HG03469 (cell line): ENCODE results near the gene KYAT1.
"Not testable (repeated sequence)": the region's sequence is repeated elsewhere in the genome, so short reads cannot be mapped to it uniquely, and the experiment has no call there.

Experiments
- ATAC-seq: cut with Tn5 transposase; IDR thresholded peaks from one replicate; pipeline ENCODE4 v1.9.1; 2021; ENCODE audit warnings: mild to moderate bottlenecking, moderate library complexity, moderate number of reproducible peaks; ENCODE audit not compliant: unreplicated experiment

Gene KYAT1

DNA sequence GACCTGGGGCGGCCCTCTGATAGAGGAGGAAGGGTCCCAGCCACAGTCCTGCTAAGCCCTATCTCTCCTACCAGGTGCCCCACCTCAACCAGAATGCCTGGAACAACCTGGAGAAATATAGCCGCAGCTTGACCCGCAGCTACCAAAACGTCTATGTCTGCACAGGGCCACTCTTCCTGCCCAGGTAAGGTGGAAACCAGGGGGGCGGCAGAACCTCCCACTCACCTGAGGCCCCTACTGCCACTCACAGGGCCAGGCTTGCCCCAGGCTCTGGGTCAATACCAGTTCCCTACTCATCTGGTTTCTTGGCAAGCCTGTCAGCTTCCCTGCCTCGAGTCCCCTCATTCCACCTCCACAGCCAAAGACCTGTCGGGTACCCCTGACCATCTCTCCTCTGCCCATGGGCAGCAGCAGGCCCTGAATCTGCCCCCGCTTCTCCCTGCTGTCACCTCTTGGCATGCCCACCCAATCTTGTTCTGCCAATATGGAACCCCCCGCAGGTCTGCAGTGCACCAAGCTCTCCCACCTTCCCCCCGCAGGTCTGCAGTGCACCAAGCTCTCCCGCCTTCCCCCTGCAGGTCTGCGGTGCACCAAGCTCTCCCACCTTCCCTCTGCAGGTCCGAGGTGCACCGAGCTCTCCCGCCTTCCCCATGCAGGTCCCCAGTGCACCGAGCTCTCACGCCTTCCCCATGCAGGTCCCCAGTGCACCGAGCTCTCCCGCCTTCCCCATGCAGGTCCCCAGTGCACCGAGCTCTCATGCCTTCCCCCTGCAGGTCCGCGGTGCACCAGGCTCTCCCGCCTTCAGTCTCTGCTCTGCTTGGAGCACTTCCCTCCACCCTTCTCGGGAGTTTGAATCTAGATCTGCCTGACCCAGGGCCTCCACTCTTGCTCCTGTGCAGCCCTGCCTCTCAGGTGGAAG lies 60.8 kb downstream of the KYAT1 start:
- no peak for ATAC-seq

DNA sequence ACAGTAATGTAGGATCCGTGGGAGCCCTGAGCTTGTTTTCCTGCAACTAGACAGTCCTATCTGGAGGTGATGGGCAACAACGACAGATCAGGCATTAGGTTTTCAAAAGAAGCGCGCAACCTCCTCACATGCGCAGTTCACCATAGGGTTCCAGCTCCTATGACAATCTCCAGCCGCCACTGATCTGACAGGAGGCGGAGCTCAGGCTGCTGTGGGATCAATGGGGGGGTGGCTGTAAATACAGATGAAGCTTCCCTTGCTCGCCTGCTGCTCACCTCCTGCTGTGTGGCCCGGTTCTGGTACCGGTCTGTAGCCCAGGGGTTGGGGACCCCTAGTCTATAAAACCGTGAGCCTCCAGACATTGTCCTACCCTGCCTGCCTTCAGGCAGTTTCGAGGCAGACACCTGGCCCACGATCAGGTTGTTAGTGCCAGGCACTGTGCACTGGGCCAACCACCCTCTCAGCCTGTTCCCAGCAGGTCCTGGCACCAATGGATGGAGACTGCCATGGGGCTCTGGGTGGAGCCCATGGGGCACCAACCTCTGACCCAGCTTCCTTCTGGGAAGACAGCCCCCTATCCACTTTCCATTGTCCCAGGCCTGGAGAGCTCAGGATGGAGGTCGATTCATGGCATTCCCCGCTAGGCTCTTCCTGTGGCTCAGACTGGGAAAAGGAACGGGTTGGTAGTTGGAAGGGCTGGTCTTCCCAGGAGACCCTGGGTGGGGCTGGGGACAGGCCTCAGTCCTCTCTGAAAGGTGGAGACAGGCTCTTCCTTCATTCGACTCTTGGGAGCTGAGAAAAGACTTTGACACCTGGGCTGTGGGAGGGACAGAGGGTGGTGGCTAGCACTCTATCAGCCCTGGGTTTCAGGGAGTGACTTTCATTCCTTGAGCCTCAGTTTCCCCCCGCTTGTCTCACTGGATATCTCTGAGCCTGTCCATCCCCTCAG lies 61.8 kb downstream of the KYAT1 start:
- ATAC-seq: no peak

DNA sequence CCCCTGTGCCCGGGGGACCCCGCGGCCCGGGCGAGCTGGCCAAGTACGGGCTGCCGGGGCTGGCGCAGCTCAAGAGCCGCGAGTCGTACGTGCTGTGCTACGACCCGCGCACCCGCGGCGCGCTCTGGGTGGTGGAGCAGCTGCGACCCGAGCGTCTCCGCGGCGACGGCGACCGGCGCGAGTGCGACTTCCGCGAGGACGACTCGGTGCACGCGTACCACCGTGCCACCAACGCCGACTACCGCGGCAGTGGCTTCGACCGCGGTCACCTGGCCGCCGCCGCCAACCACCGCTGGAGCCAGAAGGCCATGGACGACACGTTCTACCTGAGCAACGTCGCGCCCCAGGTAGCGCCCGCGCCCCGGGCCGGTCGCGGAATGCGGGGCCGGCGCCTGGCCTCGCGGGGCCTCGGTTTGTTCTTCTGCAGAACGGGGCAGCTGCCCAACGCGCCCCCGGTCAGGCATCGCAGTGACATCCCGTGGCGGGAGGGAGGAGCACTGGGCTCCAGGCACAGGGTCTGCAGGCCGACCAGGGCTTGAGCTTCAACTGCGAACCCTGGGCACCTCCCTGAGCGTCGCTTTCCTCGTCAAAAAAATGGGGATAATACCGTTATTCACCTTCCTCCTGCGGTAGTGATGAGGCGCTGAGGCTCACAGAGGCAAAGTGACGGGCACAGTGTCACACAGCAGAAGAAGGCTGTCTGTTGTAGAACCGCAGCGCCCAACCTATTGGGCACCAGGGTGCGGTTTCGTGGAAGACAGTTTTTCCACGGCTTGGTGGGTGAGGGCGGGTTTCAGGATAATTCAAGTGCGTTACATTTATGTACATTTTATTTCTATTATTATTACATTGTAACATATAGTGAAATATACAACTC lies 62.7 kb downstream of the KYAT1 start:
- ATAC-seq: peak; percentile 22

DNA sequence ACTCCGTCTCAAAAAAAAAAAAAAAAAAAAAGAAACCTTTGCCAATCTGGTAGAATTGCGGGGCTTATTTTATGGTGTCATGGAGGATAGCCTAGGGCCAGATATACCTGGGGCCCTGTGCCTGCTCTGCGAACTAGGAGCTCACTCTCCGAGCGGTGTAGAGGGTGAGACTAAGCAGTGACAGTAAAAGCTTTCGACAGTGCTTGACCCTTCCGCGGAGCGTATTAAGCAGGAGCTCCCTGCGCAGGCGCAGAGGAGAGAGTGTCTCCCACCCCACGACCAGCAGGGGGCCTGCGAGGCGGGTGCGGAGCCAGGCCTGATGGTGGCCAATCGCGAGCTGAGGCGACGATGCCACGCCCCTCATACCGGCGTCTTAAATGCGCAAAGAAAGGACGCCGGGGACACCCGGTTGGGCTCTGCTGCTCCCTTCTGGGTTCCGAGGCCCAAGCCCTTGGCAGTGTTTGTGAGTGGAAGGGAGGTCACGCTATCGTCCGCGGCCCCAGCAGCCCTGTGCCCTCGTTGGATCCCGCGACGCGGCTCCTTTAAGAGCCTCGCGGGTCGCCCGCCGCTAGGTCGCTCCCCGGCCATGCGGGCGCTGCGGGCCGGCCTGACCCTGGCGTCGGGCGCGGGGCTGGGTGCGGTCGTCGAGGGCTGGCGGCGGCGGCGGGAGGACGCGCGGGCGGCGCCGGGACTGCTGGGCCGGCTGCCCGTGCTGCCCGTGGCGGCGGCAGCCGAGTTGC lies 63.5 kb downstream of the KYAT1 start, which contains the start of gene ENDOG:
TSS of gene ENDOG (plus strand) at position 402 of the 740 bp plus-strand sequence. CDS start at position 587, 185 bp downstream.
- peak; percentile 80 for ATAC-seq

DNA sequence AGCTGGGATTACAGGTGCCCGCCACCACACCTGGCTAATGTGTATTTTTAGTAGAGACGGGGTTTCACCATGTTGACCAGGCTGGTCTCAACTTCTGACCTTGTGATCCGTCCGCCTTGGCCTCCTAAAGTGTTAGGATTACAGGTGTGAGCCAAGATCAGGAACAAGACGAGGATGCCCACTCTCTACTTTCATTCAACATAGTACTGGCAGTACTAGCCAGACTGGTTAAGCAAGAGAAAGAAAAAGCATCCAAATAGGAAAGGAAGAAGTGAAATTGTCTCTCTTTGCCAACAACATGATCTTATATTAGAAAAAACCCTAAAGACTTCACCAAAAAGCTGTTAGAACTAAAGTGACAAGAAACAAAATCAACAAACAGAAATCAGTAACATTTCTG lies 70.9 kb downstream of the KYAT1 start:
- no peak for ATAC-seq

DNA sequence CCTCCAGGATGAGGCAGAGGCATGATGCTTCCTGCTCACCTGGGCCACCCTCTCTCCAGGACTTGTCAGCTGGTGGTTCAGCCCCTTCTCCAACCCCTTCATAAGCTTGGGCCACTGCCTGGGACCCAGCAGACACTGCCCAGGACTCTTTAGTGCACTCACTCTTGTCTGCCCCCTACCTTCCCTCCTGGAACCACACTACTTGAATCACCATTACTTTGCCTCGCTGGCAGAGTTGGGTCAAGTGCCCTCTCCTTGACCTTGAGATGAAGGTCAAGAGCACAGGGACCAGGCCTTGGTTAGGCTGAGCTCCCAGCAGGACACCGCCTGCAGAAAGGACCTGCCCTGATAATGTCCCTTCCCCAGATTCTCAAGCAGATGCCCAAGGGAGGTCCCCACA lies 71.9 kb downstream of the KYAT1 start:
- ATAC-seq: no peak

DNA sequence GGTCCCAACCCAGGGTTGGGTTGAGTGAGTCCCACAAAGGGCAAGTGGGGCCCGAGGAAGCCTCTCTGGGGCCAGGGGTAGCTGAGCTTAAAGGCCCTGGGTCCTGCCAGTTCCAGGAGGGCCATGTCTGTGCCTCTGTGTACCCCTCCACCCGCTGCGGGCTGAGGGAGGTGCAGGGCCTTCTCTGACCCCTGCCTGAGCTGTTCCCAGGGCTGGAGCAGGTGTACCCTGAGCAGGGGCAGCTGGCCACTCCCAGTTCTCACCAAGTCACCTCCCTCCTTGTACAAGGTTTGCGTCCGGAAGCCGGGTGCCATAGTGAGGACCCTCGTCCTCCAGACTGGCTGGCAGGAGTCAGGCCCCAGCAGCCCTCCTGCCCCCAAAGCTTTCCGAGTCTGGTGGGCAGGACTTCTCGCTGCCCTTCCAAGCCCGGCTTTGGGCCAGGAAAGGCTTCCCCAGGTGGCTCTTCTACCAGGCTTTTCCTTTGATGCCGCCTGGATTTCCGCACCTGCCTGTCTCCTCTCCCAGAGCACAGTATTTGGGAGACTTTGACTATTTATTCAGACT lies 72.6 kb downstream of the KYAT1 start:
- no peak for ATAC-seq

DNA sequence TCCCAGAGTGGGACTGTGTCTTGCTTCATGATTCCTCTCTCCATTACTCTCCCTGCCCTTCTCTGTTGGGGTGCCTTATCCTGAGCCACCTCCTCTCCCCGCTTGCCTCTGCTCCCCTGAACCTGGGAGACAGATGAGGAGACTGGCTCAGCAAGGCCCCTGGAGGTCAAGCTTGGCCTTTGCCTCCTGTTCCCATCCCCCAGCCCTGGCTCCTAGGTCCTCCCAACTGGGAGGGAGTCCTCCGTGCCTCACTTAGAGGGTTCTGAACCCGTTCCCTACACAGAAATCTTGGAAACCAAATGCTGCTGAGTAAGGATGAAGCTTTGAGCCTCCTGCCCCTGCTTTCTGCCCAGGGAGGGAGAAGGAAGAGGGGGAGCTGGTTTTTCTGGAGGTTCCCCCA lies 73.2 kb downstream of the KYAT1 start:
- ATAC-seq: no peak

DNA sequence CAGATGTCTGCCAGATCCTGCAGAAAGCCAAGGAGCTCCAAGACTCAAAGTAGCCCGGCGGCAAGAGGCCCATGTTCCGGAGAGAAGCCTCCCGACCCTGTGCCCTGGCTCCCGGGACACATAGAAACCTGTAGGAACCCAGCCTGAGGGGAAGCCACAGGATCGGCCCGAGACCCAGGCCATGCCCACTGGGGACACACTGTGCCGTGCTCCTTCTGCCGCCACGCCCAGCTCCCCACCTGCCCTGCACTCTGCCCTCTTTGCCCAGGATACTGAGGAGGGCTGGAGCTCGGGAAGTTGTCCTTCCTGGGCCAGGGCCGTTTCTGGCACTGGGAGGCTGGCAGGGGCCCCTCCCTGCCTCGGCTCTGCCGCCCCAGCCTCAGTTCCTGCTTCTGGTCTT lies 73.9 kb downstream of the KYAT1 start:
- ATAC-seq: no peak

DNA sequence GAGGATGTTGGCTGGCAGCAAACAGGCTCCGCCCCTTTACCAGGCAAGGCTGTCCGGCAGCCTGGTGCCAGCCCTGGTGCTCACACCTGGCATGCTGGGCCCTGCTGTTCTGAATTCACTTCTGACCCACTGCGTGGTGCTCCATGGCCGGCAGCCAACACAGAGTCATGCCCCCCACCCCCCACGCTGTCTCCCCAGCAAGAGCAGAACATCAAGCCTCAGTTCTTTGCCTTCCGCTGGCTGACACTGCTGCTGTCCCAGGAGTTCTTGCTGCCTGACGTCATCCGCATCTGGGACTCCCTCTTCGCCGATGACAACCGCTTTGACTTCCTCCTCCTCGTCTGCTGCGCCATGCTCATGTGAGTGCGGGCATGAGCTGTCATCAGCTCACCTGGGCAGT lies 76.1 kb downstream of the KYAT1 start:
- no peak for ATAC-seq

DNA sequence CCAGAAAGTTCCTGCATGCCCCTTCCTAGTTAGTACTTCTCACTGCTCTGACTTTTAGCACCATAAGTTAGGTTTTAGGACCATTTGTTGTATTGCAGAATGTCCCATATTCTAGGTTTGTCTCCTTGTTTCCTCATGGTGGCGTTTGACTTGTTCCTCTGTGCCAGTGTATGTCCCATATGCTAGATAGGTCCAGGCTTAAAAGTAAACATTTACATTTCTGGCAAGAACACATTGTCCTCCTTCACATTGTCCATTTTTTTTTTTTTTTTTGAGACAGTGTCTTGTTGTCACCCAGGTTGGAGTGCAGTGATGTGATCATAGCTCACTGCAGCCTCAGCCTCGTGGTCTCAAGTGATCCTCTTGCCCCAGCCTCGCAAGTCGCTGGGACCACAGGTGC lies 79.3 kb downstream of the KYAT1 start:
- no peak for ATAC-seq

DNA sequence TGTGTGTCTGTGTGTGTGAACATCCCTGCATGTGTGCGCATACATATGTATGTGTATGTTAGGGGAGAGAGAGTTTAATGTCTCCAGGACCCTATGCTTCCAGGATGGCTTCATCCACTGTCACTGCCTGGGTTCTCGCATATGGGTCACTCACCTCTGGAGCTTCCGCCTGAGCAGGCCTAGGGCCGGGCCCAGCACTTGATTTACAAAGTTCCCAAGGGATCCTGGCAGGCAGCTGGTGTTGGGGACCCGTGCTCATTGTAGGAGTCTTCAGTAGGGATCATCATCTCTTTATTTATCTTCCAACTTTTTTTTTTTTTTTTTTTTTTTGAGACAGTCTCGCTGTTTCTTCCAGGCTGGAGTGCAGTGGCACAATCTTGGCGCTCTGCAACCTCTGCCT lies 81.7 kb downstream of the KYAT1 start:
- no peak for ATAC-seq

DNA sequence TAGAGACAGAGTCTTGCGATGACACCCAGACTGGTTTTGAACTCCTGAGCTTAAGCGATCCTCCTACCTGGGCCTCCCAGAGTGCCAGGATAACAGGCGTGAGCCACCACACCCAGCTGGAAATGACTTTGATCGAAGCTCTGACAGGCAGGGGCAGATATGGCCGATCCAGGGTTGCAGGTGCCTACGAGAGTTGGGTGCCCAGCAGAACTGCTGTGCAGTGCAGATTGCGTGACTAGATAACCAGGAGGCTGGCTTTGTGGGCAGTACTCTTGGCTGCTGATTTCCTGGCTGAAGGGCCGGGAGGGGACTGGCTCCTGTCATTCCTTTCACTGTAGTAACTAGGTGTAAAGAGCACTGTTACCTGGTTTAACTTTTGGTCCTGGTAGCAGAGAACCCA lies 82.9 kb downstream of the KYAT1 start:
- ATAC-seq: no peak

DNA sequence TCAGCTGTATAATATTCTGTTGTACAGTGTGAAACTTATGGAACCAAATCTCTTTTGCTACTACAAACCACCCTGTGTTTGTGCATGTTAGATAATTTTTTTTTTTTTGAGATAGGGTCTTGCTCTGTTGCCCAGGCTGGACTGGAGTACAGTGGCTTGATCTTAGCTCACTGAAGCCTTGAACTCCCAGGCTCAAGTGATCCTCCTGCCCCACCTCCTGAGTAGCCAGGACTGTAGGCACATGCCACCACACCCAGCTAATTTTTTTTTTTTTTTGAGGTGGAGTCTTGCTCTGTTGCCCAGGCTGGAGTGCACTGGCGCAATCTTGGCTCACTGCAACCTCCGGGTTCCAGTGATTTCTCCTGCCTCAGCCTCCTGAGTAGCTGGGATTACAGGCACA lies 86.8 kb downstream of the KYAT1 start:
- ATAC-seq: not testable (repeated sequence)

DNA sequence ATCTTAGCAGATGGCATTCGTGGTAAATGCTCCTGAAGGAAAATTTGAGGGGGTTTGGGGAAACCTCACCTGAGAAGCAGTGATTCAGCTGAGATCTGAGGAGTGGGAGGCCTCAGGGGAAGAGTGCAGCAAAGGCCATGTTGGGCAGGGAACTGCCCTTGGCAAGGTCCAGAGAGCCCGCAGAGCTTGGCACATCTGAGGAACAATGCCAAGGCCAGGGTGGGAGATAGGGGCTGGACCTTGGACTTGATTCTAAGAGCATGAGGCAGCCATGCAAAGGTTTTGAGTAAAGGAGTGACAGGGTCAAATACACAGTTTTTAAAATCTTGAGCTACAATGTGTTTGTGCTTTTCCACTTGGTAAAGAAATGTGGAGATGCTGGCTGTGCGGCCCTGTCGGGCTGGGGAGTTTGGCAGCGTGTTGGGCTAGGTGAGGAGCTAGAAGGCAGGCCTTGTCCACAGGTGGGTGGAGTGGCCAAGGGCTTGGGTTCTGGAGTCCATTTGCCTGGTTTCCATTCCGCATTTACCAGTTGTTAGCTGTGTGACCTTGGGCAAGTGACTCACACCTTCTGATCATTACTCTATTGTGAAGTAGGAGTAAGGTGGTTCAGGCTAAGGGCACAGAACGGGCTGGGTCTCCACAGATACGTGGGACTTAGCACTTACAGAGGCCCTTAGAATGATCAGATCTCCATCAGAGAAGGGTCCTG lies 88.6 kb downstream of the KYAT1 start:
- ATAC-seq: no peak

DNA sequence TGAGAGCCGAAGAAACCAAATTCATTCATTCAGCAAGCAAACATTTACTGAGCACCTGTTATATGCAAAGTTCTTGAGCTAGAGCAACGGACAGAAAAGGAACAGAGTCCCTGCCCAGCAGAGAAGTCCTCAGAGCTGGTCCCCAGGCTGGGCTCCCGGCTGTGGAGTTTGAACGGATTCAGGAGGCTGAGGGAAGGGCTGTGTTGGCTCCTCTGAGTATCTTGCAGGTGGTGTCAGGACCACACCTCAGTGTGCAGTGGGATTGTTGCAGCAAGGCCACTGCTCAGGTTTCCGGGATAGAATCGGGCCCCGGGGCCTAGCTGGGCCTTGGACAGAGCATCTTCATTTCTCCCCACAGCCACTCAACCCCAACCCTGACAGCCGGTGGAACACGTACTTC lies 89.6 kb downstream of the KYAT1 start:
- ATAC-seq: no peak

DNA sequence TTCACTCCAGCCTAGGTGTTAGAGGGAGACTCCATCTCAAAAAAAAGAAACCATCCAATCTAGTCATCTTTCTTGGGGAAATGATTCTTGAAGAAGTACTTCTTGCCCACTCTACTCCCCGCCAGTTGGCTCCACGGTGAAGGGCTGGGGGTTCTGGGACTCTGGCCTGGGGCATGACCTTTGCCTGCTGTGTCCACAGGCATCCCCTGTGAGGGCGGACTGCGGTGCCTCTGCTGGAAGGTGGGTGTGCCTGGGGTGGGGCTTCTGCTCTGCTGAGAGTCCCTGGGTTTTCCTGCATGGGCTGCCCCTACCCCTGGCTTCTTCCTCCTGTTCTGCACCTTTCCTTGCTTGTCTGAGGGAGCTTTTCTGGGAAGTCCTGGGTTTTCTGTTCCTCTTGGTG lies 91.2 kb downstream of the KYAT1 start:
- no peak for ATAC-seq

DNA sequence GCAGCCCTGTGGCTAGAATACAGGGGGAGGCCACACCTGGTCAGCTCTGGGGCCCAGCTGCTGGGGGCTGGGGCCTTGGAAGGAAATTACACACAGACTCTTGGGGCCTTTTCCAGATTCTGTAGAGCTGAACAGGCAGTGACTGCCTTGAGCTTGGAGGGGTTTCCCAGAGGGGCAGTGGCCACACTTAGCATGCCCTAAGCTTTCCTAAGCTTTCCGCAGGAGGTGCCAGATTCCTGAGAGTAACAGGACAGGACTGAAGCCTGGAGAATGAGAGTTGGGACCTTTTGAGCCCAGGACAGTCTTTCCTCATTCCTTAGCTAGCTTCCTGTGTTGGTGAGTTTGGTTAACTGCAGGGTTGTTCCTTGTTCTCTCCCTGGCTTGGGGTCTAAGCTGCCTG lies 93.3 kb downstream of the KYAT1 start:
- no peak for ATAC-seq

DNA sequence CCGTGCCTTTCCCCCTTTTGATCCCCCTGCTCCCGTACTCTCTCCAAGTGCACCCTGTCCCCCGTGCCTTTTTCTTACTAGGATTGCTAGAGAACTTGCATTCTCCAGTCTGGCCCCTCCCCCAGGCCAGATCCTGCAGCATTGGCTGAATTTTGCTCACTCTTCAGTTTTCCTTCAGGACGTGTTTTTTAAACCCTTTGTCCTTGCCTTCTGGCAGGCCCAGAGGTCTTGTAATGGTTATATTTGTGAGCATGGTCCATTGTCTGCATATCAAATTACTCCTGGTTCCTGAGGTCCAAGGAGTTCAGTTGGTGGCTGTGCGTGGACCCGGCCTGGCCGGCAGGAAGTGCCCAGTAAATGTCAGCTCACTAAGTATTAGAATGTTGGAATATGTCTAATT lies 94.1 kb downstream of the KYAT1 start:
- ATAC-seq: no peak
